ENCODE data around the gene PDSS2. TPM values are rescaled to one million over a fixed set of nuclear protein-coding genes. Genes with fewer than 3 reads are reported as not detected.

PDSS2 gene
- total and polyA plus RNA-seq, 2 donors (not counting 1 experiment from before 2014, with no cell fraction given) = 16.9 to 17.0 TPM

DNA sequence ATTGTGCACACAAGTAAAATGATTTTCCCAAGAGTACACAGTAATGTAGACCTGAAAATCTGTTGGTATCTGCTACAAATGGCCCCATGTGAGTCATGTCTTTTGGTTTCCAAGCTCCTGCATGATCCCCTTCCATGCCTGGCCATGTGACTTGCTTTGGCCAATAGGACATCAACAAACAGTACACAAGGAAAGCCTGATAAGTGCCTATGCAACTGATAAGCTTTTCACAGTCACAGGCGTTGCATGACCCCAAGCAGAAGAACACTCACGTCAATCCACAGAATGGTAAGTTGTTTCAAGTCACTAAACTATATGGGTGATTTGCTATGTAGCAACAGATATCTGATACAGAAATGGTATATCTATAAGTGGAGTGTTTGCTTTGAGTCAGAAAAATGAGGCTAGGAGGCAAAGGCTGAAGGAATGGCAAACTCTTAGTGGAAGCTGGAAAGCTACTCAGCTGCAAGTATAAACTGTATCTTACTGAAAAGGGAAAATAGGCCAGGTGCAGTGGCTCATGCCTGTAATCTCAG is 184.0 kb downstream of the PDSS2 start:
- H3K9ac ChIP-seq (ENCODE audit: low read length) = no peak overlapping the region
- no peak for DNase-seq
- ChIA-PET POLR2A (no interaction called here), CTCF (interaction anchor here (0.8 kb wide), 1 partner anchor 17 kb away, joined by 4 read pairs; no protein-coding TSS in a partner anchor)
- H4K20me1 ChIP-seq (ENCODE audit: control insufficient read depth, insufficient read depth, low read length, poor library complexity, severe bottlenecking) = peaks cover 6% of the 10 kb centered on the region
- H3K27me3 ChIP-seq (replicated peaks in 1 of 4; ENCODE audit: control extremely low read depth in 1 of 4, control insufficient read depth in 3 of 4, insufficient read depth in 4 of 4, low read length in 3 of 4) = no peaks in the 10 kb centered on the region
- H3K4me1 Mint-ChIP-seq = no peaks in the 10 kb centered on the region
- peaks cover 0 to 5% of the 10 kb centered on the region in 2 experiments for H3K36me3 ChIP-seq (replicated peaks in 1 of 2; ENCODE audit: control extremely low read depth in 1 of 2, control insufficient read depth in 1 of 2, extremely low read depth in 1 of 2, insufficient read depth in 2 of 2, low read length in 1 of 2)
- H3K27me3 Mint-ChIP-seq = no peaks in the 10 kb centered on the region
- H3K4me3 Mint-ChIP-seq = no peak overlapping the region
- H2AFZ ChIP-seq (ENCODE audit: insufficient read depth, low read depth, low read length, poor library complexity, severe bottlenecking) = no peak overlapping the region
- WGBS (ENCODE audit: insufficient coverage) = no CpG with 5 or more reads among the region's 2 CpGs
- H3K27ac ChIP-seq (ENCODE audit: low read length in 2 of 2) = no peak overlapping the region
- no peak for ATAC-seq (ENCODE audit: low read depth)
- no peaks in the 10 kb centered on the region for H3K9me3 Mint-ChIP-seq (ENCODE audit: insufficient read depth)
- no peak overlapping the region for H3K4me3 ChIP-seq (ENCODE audit: control extremely low read depth in 1 of 5, extremely low read depth in 1 of 5, insufficient read depth in 1 of 5, low read depth in 2 of 5, low read length in 4 of 5)
- no peaks in the 10 kb centered on the region for H3K9me3 ChIP-seq (ENCODE audit: control extremely low read depth in 1 of 3, control insufficient read depth in 2 of 3, insufficient read depth in 1 of 3, low read length in 2 of 3)
- intact Hi-C loops (cut with micrococcal nuclease) = no loop called here
- no peaks in the 10 kb centered on the region for H3K79me2 ChIP-seq (ENCODE audit: control insufficient read depth, insufficient read depth, low read length)
- H3K4me1 ChIP-seq (ENCODE audit: control insufficient read depth in 2 of 2, insufficient read depth in 2 of 2, low read length in 2 of 2) = no peaks in the 10 kb centered on the region
- H3K27ac Mint-ChIP-seq = no peak overlapping the region
- no peak overlapping the region for H3K4me2 ChIP-seq (replicated peaks; ENCODE audit: low read depth, low read length, poor library complexity, severe bottlenecking)
- TF ChIP-seq EZH2 (IDR thresholded peaks at IDR 0.05; ENCODE audit: borderline replicate concordance, insufficient read depth, low read depth, low read length, poor library complexity, severe bottlenecking) = no peak
- TF ChIP-seq, protein P1, sequence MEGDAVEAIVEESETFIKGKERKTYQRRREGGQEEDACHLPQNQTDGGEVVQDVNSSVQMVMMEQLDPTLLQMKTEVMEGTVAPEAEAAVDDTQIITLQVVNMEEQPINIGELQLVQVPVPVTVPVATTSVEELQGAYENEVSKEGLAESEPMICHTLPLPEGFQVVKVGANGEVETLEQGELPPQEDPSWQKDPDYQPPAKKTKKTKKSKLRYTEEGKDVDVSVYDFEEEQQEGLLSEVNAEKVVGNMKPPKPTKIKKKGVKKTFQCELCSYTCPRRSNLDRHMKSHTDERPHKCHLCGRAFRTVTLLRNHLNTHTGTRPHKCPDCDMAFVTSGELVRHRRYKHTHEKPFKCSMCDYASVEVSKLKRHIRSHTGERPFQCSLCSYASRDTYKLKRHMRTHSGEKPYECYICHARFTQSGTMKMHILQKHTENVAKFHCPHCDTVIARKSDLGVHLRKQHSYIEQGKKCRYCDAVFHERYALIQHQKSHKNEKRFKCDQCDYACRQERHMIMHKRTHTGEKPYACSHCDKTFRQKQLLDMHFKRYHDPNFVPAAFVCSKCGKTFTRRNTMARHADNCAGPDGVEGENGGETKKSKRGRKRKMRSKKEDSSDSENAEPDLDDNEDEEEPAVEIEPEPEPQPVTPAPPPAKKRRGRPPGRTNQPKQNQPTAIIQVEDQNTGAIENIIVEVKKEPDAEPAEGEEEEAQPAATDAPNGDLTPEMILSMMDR (IDR thresholded peaks at IDR 0.05) = no peak

DNA sequence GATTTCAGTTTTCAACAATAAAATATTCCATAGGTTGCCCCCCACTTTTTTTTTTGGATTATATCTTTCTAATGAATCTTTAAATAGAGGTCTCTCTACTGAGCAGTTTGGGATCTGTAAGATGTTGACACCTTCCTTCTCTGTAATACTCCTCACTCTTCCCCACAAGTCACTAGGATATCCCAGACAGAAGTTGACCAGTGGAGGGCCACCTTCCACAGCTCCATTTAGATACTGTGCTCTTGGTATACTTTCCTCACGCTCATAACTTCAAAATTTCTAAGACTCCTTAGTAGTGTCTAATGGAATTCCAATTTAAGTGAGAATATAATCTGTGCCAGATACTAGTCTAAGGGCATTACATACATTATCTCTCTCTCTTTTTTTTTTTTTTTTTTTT is 185.1 kb downstream of the PDSS2 start:
- no peak for DNase-seq
- Mint-ChIP-seq H3K27me3 (no peaks in the 10 kb centered on the region), H3K27ac (no peak overlapping the region), H3K4me3 (no peak overlapping the region), H3K9me3 (ENCODE audit: insufficient read depth) (no peaks in the 10 kb centered on the region), H3K4me1 (no peaks in the 10 kb centered on the region)
- Histone ChIP-seq H3K9me3 (ENCODE audit: control extremely low read depth in 1 of 3, control insufficient read depth in 2 of 3, insufficient read depth in 1 of 3, low read length in 2 of 3) (no peaks in the 10 kb centered on the region), H3K4me2 (replicated peaks; ENCODE audit: low read depth, low read length, poor library complexity, severe bottlenecking) (no peak overlapping the region), H3K36me3 (replicated peaks in 1 of 2; ENCODE audit: control extremely low read depth in 1 of 2, control insufficient read depth in 1 of 2, extremely low read depth in 1 of 2, insufficient read depth in 2 of 2, low read length in 1 of 2) (peaks cover 0 to 5% of the 10 kb centered on the region in 2 experiments), H3K27me3 (replicated peaks in 1 of 4; ENCODE audit: control extremely low read depth in 1 of 4, control insufficient read depth in 3 of 4, insufficient read depth in 4 of 4, low read length in 3 of 4) (no peaks in the 10 kb centered on the region), H3K9ac (ENCODE audit: low read length) (no peak overlapping the region), H3K79me2 (ENCODE audit: control insufficient read depth, insufficient read depth, low read length) (no peaks in the 10 kb centered on the region), H4K20me1 (ENCODE audit: control insufficient read depth, insufficient read depth, low read length, poor library complexity, severe bottlenecking) (peaks cover 6% of the 10 kb centered on the region), H2AFZ (ENCODE audit: insufficient read depth, low read depth, low read length, poor library complexity, severe bottlenecking) (no peak overlapping the region), H3K4me1 (ENCODE audit: control insufficient read depth in 2 of 2, insufficient read depth in 2 of 2, low read length in 2 of 2) (no peaks in the 10 kb centered on the region), H3K4me3 (ENCODE audit: control extremely low read depth in 1 of 5, extremely low read depth in 1 of 5, insufficient read depth in 1 of 5, low read depth in 2 of 5, low read length in 4 of 5) (no peak overlapping the region), H3K27ac (ENCODE audit: low read length in 2 of 2) (no peak overlapping the region)
- CTCF ChIA-PET = interaction anchor here (0.7 kb wide), 1 partner anchor 168 kb away, joined by 3 read pairs; no protein-coding TSS in a partner anchor
- no CpG with 5 or more reads among the region's 1 CpG for WGBS (ENCODE audit: insufficient coverage)
- TF ChIP-seq, protein P1 (IDR thresholded peaks at IDR 0.05) = no peak
- no peak for TF ChIP-seq EZH2 (IDR thresholded peaks at IDR 0.05; ENCODE audit: borderline replicate concordance, insufficient read depth, low read depth, low read length, poor library complexity, severe bottlenecking)
- intact Hi-C loops (cut with micrococcal nuclease) = no loop called here
- no peak for ATAC-seq (ENCODE audit: low read depth)
- POLR2A ChIA-PET = no interaction called here

Measured in B cell (primary cell).